Loucy (cell line): Measurements from ENCODE around the gene CEACAM5.

Experiments used
- CTCF ChIP-seq: fragments of 200-600 bp; sonication (generic); conservative IDR thresholded peaks from 2 replicates; pipeline ENCODE4 v1.5.1; 2014; ENCODE audit warnings: mild to moderate bottlenecking, antibody characterized with exemption, low read length
- EZH2phosphoT487 ChIP-seq: fragments of 200-600 bp; IDR thresholded peaks from 2 replicates; pipeline ENCODE4 v1.6.1; 2018; ENCODE audit warnings: antibody characterized with exemption, mild to moderate bottlenecking, moderate library complexity, borderline replicate concordance

GRCh38 chr19:41769608-41770007 is 61.2 kb downstream of the CEACAM5 start:
- TF ChIP-seq CTCF = no peak
- TF ChIP-seq EZH2phosphoT487 = no peak
